GM19467 (cell line): Measurements from ENCODE around the gene RFWD3.

ENCODE experiments used
- ATAC-seq: cut with Tn5 transposase; IDR thresholded peaks from one replicate; pipeline ENCODE4 v1.9.1; 2021; ENCODE audit warnings: mild to moderate bottlenecking, moderate library complexity; ENCODE audit not compliant: unreplicated experiment

The RFWD3 gene

DNA sequence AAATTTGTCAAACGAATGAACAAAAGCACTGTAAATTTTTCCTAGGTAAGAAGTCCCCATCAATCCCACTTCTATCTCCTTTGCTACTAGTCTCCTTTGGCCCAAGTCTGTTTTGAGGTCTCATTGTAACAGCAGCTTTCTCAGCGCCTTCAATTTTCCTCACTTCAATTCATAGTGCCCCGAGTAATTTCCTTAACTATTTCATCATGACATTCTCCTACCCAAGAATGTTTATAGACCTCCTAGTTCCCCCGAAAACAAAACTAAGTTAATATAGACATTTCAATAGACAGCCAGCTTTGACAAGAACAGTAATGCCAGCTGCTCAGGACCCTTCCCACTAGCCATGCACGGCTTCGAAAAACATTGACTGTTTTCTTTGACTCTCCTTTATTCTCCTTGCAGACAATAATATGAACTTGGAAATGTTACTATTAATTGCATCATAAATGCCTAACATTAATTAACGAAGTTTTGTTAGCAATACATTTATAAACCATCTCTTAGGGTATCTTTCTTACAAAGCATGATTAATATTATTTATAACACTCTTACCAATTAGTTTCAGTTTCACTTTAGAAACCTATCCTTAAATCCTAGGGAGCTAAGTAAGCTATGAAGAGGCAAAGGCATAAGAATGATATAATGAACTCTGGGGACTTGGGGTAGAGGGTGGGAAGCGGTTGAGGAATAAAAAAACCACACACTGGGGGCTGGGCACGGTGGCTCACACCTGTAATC, 82.6 kb downstream of the RFWD3 start:
- ATAC-seq = no peak

DNA sequence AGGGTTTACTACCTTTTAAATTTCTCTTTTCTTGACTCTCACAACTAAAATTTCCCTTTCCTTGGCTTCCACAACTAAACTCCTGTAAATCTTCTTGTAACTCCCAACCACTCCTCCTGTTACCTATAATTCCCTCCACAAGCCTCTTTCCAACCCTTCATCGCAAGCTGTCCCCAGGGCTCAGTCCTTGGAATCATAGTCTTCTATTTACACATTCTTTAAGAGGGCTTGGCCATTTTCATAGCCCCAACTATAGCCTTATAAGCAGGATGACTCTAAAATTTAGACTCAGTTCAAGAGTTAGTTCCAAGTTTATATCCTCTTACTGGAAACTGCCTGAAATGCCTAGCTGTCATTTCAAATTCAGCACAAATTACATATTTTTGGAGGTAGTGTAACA, 83.7 kb downstream of the RFWD3 start:
- no peak for ATAC-seq

DNA sequence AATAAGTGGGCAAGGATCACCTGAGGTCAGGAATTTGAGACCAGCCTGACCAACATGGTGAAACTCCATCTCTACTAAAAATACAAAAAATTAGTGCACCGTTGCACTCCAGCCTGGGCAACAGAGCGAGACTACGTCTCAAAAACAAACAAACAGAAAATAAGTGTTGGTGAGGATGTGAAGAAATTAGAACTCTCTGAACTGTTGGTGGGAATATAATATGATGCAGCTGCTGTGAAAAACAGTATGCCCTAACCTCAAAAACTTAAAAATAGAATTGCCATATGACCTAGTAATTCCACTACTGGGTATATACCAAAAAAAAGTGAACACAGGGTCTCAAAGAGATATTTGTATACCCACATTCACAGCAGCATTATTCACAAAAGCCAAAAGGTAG, 85.8 kb downstream of the RFWD3 start:
- ATAC-seq = no peak

DNA sequence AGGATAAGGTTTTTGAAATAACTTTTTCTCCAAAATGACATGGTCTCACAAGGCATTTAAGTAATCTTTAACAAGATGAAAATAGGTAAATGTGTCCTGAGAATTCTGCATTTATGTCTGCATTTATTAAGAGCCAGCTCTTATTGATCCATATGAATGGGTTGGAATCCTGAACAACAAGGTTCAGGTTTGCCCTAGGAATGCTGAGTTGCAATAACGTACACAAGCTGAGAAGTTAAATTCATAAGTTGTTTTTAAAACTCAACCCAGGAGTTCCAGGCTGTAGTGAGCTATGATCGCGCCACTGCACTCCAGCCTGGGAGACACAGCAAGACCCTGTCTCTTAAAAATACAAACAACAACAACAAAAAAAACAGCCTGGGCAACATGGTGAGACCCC, 87.8 kb downstream of the RFWD3 start:
- ATAC-seq = no peak

DNA sequence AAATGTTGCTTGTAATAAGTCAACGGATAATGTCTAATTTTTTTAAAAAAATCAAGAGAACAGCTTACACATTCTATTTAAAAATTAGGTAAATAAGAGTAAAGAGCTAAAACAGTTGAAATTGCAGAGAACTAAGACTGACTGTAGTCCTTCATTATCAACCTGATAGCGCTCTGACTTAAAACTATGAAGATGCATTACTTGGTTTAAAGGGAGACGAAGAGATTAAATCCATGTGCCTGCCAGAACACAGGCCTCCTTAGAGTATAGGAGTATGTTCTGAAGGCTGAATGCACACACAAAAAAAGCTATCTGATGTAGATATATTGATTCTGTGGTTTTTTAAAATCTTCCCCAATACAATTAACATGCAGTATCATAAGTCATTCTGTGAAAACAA, 88.2 kb downstream of the RFWD3 start:
- no peak for ATAC-seq

DNA sequence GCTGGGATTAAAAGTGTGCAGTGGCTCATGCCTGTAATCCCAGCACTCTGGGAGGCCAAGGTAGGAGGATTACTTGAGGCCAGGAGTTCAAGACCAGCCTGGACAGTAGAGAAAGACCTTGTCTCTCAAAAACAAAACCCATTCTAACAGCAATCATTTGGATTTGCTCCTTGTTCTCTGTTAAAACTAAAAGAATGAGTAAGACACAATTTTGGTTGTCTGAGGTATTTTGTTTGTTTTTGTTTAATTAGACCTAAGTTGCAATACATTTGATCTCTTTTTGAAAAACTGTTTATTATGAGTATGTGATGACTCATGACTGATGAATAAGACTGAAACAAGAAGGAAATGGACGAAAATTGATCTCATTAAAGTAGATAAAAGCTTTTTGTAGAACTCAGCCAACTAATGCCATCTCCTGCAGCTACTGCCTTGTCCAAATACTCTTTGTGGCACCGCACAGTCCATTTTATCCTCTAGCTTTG, 88.8 kb downstream of the RFWD3 start:
- no peak for ATAC-seq

DNA sequence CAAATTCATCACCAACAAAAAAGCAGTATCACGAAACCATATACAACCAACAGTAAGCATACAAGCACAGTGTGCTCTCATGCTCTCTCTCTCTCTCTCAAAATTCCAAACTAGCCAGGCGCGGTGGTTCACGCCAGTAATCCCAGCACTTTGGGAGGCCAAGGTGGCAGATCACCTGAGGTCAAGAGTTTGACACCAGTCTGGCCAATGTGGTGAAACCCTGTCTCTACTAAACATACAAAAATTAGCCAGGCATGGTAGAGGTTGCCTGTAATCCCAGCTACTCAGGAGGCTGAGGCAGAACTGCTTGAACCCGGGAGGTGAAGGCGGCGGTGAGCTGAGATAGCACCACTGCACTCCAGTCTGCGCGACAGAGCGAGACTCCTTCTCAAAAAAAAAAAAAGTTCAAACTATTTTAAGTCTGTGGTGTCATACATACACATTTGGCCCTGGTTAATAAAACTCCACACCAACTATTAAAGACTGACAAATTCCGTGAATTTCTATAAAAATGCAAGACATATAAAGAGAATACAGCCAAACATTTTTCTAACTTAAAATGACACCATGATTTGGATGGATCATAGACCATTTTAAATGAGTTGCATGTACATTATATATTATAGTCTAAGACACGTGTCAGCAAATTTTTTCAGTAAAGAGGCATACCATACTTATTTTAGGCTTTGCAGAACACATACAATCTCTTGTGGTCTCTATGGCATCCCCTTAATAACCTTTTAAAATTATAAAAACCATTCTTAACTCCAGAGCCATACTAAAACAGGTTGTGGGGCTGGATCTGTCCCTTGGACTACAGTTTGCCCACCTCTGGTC, 90.7 kb downstream of the RFWD3 start:
- no peak for ATAC-seq

DNA sequence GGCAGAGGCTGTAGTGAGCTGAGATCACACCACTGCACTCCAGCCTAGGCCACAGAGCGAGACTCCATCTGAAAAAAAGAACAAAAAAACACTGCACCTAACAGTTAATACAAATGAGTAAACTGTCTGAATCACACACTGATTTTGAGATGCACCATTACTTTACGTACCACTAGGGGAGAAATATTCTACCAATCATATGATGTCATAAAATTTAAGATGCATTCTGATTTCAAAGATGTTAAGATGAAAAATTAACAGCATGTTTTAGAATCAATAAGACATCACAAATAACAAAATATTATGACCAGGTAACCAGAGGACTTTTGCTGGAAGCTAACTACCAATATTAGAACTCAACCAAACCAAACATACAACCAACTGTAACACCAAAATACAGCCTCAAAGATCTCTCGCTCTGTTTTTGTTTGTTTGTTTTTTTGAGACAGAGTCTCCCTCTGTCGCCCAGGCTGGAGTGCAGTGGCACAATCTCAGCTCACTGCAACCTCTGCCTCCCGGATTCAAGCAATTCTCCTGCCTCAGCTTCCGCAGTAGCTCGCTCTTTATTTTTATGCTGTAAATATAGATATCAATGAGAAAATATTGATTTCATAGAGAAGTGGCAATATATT, 91.4 kb downstream of the RFWD3 start:
- no peak for ATAC-seq

DNA sequence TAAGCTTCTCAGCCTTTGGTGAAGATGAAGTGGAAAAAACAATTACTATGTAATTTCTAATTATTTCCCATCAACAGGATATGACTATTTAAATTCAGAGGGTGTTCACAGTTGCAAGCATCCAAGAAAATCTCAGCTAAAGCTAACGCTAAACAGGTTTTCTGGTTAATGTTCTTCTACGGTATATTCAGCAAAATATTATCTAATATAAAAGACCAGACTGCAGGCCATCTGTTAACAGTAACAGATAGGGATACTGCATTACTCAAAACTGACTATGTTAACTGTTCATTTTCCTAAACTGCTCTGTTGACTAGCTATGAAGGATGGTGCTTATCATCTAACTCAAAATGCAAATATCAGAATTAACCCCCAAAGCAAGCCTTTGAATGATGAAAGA, 92.5 kb downstream of the RFWD3 start:
- no peak for ATAC-seq

DNA sequence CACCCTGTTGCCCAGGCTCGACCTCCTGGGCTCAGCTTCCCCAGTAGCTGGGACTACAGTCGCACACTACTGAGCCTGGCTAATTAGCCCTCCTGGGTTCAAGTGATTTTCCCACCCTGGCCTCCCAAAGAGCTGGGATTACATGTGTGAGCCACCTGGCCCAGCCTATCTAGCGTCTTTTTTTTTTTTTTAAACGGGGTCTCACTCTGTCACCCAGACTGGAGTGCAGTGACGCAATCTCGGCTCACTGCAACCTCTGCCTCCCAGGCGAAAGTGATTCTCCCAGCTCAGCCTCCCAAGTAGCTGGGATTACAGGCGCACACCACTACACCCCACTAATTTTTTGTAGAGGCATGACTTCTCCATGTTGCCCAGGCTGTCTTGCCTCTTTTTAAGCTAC, 93.1 kb downstream of the RFWD3 start:
- ATAC-seq = no peak
